DMS153 treated with DMSO at 0.1 percent for 48 hours (cell line): ENCODE data around the gene AATK.
A peak's percentile ranks its signal among the peaks of the same experiment; 100 is the strongest.
"Not testable (repeated sequence)": the region's sequence is repeated elsewhere in the genome, so short reads cannot be mapped to it uniquely, and the experiment has no call there.

ENCODE experiments used
- DNase-seq: peaks from one replicate; lab custom pipeline; 2025; ENCODE audit not compliant: unreplicated experiment; lab: John Stamatoyannopoulos, UW

Gene AATK

DNA sequence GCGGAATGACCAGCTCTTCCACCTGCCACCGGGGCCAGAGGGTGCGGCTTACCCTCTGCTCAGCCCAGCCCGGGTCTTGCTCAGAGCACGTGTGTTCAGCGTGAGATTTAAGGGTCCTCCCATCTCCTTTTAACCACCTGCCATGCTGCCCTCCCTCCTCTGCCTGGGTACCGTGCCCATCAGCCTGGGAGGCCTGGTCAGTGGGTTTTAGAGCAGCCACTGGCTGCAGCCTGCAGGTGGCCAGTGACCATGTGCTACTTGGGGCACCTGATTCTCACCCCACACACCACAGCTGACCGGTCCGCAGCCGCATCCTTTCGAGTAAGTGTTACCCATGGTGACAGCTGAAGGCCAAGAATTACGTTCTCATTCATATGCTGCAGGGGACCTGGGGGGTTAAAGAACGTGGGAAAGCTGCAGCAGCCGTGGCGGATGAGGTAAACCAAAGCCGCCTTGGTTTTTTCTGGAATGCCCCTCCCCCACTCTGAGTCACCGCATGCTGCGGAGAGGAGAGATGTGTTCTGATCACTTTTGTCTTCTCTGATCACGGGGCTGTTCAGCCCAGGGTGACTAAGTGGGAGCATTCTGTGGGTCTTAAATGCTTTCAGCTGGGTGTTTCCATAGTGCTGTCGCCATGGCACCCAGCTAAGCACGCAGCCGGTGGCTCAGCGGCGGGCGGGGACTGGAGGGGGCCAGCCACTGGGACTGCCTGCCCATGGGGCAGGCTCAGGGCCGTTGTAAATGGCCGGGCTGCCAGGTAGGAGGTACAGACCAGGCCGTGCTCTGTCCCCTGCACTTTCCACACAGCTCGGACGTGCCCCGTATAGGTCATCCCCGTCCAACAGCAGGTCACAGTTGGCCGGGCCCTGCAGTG is 71.3 kb downstream of the AATK start:
- DNase-seq, result peak; percentile 71

DNA sequence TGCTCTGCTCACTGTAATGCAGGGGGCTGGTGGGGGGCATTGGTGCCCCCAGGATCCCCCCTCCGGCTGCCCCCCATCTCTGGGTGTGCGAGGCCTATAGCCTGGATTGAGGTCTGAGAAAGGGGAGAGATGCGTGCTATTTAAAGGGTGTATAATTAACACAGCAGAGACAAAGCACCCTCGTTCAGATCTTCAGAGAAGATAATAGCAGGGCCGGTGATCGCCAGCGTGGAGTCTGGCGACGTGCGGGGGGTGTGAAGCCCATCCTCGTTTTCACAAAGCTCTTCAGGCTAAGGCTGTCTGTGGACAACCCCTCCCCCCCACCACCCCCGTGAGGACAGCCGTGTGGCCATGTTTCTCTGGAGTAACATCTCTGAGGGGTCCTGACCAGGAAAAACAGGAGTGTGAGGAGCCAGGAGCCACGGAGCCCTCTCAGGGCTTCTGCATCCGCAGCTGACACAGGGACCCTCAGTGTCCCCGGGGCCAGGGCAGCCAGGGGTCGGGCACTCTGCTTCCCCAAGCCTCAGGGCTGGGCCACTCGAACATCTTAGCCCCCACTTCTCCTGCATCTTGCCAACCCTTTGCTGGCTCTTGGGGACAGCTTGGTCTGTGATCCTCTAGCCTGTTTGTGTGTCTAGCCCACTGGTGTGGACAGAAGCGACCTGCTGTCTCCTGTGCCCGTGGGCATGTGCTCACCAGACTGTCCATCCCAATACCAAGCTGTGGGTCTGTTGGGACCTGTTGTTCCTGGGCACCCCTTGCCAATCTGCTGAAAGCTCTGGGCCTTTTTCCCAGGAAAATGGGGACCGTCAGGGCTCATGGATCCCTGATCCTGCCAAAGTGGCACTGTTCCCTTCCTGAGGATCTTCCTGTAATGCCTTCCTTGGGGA is 72.2 kb downstream of the AATK start:
- no peak for DNase-seq

DNA sequence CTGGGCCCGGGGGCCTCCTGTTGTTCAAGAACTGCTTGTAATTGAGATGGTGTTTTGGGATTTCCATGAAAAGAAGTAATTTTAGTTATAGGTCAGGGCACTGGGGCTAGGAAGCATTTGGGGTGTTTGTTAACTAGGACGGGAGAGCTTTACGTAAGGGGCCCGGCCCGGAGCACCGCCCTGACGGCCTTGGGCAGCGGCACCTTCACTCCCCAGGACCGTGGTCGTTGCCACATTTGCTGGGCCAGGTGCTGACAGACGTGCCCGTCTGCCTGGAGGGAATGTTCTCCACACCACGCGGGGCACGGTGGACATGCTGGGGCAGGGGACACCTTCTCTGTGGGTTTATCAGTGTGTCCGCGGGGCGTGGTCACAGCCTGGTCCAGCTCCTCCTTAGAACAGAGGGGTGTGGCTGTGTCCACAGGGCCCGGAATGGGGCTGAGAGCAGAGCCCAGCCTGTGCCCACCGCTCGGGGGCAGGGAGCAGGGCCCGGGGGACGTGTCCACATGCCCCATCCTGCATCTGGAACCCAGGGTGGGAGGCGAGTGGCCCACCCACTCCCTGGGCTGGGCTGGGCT is 73.4 kb downstream of the AATK start:
- no peak for DNase-seq

DNA sequence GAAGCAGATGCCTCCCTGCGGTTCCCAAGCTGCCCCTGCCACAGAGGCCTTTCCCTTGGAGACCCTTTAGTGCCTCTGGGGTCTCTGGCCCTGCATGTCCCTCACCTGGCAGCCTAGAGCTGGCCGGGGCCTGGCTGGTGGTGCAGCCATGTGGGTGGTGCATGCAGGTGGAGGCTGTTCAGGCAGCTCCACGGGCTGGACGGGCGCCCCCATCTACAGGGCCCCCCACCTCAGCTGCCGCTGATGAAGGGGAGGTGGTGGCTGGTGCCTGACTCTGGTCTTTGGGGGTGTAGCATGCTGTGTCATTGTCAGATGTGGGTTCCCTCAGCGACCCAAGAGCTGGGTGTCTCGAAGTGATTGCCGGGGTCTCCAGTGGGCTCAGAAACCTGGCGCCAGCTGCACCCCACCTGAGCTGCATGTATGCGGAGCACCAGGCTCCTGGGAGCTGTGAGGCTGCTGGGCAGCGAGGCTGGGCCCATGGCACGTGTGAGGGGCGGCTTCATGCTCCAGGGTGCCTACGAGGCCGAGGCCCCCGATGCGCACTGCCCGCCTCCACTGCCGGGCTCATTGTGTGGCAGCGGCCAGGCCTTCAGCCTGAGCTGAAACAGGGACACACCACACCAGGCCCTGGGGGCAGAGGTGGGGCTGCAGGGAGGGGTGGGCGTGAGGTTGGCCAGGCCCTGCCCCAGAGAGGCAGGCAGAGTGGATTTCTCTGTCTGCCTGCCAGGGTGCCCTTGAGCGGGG is 74.1 kb downstream of the AATK start:
- no peak for DNase-seq

DNA sequence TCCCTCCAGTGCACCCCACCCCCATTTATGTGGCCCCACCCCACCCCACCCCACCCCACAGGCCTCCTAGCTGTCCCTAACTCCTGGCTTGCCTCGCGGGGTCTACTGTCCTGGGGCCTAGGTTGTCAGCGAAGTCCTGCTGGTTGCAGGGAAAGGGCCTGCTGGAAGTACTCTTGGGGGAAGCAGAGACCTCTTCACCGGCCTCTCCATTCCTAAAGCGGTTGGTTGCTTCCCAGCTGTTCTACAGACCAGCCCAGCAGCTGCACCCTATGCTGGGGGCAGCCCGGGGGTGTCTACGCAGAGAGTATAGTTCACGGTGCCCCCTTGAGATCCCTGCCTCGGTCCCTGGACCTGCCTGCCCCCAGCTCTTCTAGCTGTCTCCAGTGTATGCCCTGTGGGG is 74.9 kb downstream of the AATK start:
- DNase-seq, result no peak

DNA sequence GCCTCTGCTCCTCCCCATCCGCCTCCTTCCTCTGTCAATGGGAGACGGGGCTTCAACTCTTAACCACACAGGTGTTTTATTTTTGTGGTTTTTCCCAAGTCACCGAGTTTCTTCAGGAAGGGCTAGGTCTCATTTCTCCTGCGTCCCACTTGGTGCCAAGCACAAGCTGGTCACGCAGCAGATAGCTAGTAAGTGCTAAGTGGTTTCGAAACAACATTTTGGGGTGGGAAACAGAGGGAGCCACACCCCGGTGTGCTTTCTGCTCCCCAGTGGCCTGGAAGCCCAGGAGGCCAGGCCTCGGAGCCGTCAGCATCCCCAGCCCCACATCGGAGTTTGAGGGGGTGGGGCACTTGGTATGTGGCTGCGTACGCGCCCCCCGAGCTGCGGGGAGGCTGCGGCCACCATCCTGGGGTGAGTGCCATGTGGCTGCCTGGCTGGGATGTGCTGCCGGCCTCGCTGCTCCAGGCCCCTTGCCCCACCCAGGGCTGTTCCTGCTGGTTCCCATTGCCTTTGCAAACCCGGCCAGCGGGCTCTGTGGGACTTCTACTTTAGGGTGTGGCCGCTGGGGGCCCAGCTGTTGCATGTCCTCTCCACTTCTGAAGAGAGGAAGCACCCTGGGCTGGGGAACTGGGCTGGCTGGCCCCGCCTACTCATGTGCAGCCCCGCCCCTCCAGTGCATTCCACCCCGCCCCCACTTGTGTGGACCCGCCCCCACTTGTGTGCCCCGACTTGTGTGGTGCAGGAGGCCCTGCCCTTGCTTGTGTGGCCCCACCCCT is 75.5 kb downstream of the AATK start:
- no peak for DNase-seq

DNA sequence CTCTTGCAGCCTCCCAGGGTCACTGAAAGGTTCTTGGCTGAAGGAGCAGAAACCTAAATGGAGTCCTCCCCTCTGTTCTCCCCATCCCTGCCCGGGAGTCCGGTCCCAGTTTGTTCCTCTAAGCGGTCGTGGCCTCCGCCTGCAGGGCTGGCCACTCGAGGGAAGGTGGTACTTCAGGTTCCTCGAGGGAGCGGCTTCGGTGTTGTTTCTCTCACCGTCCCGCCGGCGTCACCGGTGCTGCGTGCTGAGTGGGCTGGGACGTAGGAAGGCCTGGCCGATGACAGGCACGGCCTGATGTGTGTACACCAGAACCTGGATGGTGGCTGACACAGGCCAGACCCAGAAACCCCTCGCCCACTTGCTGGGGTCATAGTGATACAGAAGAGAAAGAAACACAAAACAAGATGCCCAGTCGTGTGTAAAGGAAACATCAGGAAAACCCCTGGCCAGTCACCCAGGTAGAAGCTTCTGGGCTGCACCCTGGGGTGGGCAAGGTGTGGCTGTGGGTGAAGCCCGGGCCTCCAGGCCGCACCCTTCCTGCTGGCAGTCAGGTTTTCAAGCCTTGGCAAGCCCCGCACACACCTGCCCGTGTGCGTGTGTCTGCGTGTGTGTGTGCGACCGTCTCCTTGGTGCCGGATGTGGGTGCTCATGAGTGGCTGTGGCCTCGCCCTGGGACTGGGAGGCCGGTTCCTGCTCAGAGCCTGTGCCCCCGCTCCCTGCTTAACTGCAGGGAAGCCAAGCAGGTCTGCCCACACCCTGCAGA is 79.1 kb downstream of the AATK start:
- DNase-seq, result no peak

DNA sequence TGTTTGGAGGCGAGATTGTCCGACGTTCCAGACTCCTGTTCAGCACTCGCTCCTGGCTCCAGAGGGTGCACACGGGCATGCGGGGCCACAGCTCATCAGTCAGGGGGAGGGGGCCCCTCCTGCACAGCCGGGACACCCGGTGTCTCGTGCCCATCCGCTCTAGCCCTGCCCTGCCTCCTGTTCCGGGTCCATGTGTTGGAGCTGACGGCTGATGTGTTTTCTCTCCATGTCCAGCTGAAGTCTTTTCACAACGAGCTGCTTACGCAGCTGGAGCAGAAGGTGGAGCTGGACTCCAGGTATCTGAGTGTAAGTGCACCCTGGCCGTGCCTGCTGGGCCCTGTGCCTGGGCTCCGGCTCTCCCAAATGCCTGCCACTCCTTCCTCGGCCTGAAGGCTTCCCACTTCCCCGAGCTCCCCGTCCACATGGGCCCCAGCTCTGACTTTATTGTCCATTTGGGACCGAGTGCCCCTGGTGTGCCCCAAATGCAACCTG is 80.6 kb downstream of the AATK start:
- DNase-seq, result no peak

DNA sequence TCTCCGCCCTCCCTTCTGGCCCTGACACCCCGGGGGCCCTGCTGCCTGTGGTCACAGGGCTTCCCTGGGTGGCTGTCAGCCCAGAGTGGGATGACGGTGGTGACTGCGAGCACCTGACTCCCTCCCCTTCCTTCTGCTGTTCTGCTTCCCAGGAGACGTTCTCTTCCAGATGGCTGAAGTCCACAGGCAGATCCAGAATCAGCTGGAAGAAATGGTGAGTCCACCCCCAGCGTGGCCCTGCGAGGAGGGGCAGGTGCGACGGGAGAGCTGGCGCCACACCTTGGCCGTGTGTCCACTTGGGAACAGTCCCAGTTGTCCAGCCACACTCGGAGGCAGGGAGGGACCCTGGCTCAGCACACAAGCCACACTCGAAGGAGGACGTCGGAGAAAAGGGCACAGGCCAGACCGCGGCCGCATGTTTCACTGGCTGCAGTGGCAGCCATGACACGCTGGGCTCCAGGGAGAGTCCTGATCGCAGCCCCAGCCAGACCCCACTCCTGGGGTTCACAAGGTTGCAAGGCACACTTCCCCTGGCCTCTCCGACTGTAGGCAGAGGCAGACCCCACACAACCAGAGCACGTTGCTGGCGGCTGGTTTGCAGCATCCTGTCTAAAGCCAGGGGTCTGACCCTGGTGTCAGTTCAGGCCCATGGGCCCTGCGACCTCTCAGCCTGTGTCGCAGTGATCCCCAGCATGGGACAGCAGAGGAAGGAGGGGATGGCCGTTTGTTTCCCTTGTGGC is 81.2 kb downstream of the AATK start:
- no peak for DNase-seq

DNA sequence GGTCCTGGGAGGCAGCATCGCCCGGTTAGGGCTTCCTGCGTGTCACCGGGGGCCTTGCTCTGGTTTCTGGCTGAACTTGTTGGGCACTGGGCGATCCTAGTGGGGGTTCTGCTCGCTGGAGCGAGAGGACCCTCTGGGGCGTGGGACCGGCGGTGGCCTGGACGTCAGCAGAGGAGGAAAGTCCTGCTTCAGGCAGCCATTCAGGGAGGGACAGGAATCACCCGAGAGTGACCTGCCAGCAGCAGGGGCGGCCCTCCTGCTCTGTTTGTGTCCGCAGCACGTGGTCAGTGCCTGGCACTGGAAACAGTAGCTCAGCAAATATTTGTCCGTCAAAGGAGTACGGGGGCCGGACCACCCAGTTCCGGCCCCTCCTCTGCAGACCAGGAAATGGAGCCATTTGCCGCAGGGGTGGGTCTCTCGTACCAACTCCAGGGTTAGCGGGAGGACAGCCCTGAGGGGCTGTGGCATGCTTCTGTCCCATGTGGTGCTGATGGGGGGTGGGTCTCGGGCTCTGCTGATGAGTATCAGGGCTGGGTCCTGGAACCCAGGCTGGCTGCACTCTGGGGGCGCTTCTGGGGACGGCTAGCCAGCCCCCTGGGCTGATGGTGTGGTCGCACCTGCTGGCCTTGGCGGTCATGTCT is 82.8 kb downstream of the AATK start:
- no peak for DNase-seq

DNA sequence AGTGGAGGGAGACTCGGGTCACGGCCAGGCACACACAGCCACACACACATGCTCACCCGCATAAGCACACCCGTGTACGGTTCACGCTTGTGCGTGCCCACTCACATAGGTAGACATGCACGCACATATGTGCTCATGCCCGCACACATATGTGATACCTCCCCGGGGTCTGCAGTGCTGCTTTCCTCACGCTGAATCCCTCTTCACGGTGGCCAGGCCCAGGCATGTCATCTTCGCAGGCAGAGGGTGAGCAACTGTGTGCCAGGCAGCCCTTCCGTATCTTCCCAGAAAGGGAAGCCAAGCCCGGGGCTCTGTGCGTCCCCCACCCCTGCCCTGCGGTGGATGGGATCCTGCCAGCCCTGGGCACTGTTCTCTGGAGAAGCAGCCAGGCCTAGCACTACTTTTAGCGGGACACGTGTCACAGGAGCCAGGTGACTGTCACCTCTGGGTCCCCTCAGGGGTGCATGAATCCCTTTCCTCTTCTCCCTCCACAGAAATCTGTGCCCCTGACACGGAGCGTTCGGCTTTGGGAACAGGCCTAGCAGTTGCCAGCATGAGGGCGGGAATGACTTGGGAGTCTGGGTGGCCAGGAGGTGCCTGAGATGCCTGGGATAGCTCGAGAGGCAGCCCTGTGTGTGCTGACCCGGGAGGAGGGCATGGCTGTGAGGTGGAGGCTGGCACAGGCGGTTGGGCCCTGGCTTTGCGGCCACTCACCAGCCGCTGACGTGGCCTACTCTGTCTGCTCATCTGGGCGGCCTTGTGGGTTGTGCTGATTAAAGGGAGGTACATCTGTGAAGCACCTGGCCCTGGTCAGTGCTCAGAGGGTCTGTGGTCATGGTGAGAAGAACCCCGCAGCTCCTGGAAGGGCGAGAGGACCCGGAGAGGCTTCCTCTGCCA is 83.6 kb downstream of the AATK start:
- no peak for DNase-seq

DNA sequence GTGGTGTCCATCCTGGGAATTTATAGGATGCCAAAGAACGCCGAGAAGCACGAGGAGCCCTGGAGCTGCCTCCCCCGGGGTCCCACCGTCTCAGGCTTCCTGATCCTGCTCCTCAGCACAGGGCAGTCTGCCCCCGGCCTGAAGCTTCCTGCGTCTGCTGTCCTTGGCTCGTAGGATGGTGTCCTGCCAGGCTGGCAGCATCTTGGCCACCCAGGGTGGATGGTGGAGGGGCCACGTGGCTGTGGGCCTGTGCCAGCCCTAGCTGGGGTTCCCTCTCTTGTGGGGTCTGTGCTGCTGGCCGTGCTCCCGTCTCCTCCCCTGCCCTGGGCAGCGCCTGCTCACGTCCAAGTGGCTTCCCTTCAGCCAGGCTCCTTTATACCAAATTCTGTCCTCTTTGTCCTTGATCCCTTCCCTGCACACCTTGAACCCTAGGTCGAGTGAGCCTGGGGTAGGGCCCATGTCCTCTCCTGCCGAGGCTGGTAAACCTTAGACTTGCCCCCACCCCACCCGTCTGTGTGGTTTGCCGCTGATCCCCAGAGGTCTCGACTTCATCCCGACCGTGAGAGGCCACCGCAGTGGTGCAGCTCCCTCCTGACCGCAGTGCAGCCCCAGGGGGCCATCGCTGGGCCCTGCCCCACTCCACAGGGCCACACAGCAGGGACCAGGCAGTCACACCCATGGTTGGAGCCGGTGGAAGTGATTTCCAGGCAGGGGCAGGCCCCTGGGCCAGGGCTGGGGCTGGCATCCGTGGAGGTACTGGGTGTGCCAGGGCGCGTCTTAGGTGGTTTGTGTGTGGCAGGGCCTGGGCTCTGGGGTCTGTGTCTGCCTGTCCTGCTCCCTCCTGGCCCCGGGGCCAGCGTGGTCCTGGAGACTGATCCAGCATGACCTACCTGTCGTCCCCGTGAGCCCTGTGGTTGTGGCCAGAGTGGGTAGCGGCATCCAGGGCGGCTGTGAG is 84.5 kb downstream of the AATK start:
- DNase-seq, result no peak

DNA sequence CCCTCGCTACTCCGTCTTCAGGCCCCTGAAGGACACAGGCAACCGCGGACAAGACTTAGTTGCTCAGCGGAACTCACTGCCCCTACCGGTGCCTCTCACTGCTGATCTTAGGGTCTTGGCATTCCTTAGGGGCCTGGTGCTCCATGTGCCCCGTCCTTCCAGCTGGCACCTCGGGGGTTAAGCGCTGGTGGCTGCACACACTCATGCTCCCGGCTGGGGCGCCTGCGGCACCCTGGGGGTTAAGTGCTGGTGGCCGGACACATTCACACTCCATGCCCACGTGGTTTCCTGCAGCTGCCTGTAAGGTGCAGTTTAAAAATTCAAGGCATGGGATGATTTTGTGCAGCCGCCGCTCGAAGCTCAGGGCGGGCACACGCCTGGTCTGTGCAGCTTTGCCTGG is 86.0 kb downstream of the AATK start:
- no peak for DNase-seq

DNA sequence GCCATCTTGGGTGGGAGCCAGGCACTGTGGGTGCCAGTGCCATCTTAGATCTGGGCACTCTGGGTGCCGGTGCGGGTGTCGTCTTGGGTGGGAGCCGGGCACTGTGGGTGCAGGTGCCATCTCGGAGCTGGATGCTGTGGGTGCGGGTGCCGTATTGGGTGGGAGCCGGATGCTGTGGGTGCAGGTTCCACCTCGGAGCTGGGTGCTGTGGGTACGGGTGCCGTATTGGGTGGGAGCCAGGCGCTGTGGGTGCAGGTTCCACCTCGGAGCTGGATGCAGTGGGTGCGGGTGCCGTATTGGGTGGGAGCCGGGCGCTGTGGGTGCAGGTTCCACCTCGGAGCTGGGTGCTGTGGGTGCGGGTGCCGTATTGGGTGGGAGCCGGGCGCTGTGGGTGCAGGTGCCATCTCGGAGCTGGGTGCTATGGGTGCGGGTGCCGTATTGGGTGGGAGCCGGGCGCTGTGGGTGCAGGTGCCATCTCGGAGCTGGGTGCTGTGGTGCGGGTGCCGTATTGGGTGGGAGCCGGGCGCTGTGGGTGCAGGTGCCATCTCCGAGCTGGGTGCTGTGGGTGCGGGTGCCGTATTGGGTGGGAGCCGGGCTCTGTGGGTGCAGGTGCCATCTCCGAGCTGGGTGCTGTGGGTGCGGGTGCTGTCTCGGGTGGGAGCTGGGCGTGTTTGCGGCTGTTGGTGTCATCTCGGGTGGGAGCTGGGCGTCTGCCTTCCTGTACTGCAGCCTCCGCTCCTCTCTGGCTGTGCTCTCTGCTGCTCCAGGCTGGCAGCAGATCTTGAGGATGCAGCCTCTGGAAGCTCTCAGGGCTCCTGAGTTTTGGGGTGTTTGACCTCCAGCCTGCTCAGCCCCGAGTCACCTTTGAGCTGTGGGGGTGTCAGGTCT is 87.8 kb downstream of the AATK start:
- DNase-seq, result not testable (repeated sequence)

DNA sequence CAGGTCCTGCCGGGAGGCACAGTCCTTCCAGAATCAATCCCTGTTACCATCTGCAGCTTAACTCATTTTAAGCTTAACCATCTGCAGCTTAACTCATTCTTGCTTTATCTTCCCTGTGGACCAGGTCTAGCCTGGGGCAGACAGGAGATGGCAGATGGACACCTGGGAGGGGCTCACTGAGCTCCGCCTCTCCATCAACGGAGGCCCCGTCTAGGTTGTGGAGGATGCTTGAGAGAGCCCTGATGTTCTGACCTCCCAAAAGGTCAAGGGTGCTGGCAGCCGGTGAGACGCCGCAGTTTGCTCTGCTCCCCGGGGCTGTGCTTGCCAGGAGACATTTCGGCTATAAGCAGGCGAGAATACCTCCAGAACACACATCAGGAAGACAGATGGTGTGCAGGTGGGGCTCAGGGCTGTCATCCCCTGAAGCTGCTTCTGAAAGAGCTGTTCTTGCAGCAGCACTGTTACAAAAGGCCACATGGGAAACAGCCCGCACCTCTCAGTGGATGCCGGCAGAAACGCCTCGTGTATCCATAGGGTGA is 89.8 kb downstream of the AATK start:
- DNase-seq, result no peak
